Stimulated activated CD4-positive, alpha-beta T cell treated with anti-CD3 and anti-CD28 coated beads, Interleukin-2, amount 100 ng/mL, for 24 hours (primary cell): ENCODE results near the gene ELAVL3.

Experiments
- DNase-seq, 2 donors: peaks; one replicate each; pipeline ENCODE4 v3.0.0-alpha.2; 2020

ELAVL3 gene

DNA sequence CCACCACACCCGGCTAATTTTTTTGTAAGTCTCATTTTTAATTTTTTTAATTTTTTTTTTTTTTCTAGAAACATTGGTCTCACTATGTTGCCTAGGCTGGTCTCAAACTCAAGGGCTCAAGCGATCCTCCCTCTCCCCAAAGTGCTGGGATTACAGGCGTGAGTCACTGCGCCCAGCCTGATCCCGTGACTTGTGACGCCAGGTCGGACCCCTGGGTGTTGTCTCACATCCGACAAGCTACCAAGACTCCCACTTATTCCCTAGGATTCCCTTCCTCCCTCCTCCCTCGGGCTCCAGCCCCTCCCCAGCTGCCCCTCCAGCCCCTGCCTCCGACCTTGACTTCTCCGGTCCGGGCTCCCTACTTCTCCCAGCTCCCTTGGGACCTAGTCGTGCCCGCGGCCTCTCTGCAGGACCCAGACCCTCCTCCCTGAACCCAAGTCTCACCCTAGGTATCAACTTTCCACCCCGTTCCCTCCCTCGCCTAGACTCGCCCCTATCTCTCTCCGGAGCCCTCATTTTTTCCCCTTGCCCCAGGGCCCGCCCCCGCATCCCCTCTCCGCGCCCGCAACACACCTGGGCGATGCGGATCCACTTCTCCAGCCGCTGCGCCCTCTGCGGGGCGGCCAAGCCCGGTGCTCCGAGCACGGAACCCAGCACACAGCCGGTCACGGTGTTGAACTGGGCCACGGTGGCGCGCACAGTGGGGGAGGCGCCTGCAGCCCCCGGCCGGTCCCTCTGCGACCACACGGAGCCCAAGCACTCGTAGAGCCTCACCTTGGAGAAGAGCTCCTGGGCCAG, 74.8 kb downstream of the ELAVL3 start:
- peak; percentile 50 to 62 for DNase-seq

DNA sequence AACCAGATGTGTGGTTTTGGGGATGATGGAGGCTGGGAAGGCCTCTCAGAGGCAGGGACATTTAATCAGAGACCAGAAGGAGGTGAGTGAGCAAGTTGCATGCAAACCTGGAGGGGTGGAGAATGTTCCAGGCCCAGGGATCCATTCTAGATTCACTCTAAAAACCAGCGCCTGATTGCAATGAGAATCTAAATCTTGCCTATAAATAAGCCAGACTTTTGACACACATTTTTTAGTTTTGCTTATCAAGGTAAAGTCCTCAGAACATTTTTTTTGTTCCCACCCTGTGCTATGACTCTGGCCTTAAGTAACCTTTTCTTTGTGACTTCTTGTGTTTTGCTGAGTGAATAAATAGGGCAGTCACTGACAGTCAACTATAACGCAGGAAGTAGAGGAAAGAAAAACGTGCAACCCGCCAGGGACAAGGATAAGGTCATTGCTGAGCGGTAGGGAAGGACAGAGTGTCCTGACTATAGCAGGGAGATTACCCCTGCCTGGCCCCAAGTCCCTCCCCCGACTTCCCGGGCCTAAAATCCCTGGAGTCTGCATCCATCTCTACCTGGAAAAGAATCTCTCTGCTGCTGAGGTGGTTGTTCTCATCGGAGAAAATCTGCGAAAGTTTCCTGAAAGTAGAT, 76.1 kb downstream of the ELAVL3 start:
- no peak for DNase-seq

DNA sequence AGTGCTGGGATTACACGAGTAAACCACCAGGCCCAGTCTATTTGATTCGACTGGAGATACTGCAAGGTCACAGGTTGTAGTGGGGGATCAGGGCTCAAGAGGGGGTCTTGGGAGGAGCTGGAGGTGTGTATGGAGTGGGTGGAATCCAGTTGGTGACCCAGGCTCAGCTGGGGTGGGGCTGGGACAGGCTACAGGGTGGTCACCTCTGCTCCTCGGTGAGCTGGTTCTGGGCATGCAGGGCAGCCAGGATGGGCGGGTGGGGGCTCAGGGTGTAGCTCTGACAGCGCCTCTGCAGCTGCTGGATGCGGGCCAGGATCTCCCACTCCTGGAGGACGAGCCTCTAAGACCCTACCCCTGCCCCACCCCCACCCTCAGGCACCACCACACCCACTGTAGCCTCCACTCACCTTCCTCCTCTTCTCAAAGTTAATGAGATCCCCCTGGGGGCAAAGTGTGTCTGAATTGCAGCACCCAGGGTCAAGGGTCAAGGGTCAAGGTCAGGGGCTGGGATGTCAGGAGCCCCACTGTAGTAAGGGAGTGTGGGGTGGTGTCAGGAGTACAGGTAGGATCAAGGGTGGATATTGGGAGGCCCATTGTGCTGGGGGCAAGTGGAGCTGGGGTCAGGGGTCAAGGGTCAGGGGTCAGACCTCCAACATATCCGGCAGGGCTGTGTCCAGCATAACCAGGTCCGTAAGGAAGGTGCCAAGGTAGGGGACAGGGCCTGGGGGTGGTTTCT, 78.9 kb downstream of the ELAVL3 start:
- DNase-seq: no peak
